Colonic mucosa (tissue), 4 donors: ENCODE data around the gene CT45A10. TPM values are rescaled to one million over a fixed set of nuclear protein-coding genes. Genes with fewer than 3 reads are reported as not detected.
"Not testable (repeated sequence)": the region's sequence is repeated elsewhere in the genome, so short reads cannot be mapped to it uniquely, and the experiment has no call there.

Experiments
- DNase-seq: peaks from one replicate; pipeline ENCODE4 v3.0.0-alpha.2; 2020
- H3K27ac ChIP-seq: fragments of 200-600 bp; one replicate; pipeline ENCODE4 v1.8.0; 2021
- H3K27me3 ChIP-seq: fragments of 200-600 bp; one replicate; pipeline ENCODE4 v1.8.0; 2021
- H3K36me3 ChIP-seq: fragments of 200-600 bp; one replicate; pipeline ENCODE4 v1.8.0; 2021
- H3K4me1 ChIP-seq: fragments of 200-600 bp; one replicate; pipeline ENCODE4 v1.8.0; 2021; ENCODE audit warnings: mild to moderate bottlenecking
- H3K4me3 ChIP-seq: fragments of 200-600 bp; one replicate; pipeline ENCODE4 v1.8.0; 2021
- H3K9ac ChIP-seq, 2 donors: one replicate each; pipeline ENCODE4 v1.7.0; 2013; ENCODE audit warnings: control low read depth in 2 of 2, low read depth in 2 of 2, low read length in 2 of 2
- H3K9me3 ChIP-seq: fragments of 200-600 bp; one replicate; pipeline ENCODE4 v1.8.0; 2021
- CTCF ChIP-seq: fragments of 200-600 bp; IDR thresholded peaks from one replicate; pipeline ENCODE4 v1.8.0; 2022; ENCODE audit warnings: antibody characterized with exemption, mild to moderate bottlenecking
- intact Hi-C: fragments of 100-400 bp; cut with DNase I; formaldehyde crosslinking; loops from one replicate; pipeline ENCODE4 v1.14.1; 2022
- total RNA-seq, 2 donors: library from RNA; stranded (reverse); fragmentation: NEBNext Ultra II Directional in 1 of 2; extraction: Animal tissue kit (Norgen Biotek cat#: 25700) in 1 of 2; gene quantifications; one replicate each; pipeline ENCODE4 v1.2.1, GENCODE V29; 2021
- donor health status: healthy.
- donor health status: DM: no; HTN: no; CAD: no.
- donor health status: DM: no; HTN: no; CAD: no.

The CT45A10 gene
- total RNA-seq, 2 donors from 2014 or later = 0.49 TPM; not detected in 1

- H3K4me1 ChIP-seq = no peaks in the 10 kb centered on the region
- no peaks in the 10 kb centered on the region for H3K9me3 ChIP-seq
- no peaks in the 10 kb centered on the region for H3K36me3 ChIP-seq
- H3K27me3 ChIP-seq = no peaks in the 10 kb centered on the region
- no peak overlapping the region for H3K27ac ChIP-seq
- H3K4me3 ChIP-seq = no peak overlapping the region
- intact Hi-C loops = no loop called here
- DNase-seq = no peak
- no peak for TF ChIP-seq CTCF
- H3K9ac ChIP-seq = no peak overlapping the region
Measured at GRCh38 chrX:135914404-135914803, 21.2 kb upstream of the CT45A10 start.

- Histone ChIP-seq H3K27ac (no peak overlapping the region), H3K4me1 (no peaks in the 10 kb centered on the region), H3K36me3 (no peaks in the 10 kb centered on the region), H3K9ac (no peak overlapping the region), H3K9me3 (no peaks in the 10 kb centered on the region), H3K27me3 (no peaks in the 10 kb centered on the region), H3K4me3 (no peak overlapping the region)
- TF ChIP-seq CTCF = no peak
- intact Hi-C loops = no loop called here
- DNase-seq = no peak
Measured at GRCh38 chrX:135910251-135910650, 17.0 kb upstream of the CT45A10 start.

GRCh38 chrX:135892781-135893180, 463 bp downstream of the CT45A10 start:
- Histone ChIP-seq H3K4me1 (no peaks in the 10 kb centered on the region), H3K4me3 (no peak overlapping the region), H3K9ac (no peak overlapping the region), H3K27me3 (no peaks in the 10 kb centered on the region), H3K9me3 (no peaks in the 10 kb centered on the region), H3K27ac (no peak overlapping the region), H3K36me3 (no peaks in the 10 kb centered on the region)
- TF ChIP-seq CTCF = no peak
- DNase-seq = no peak
- intact Hi-C loops = no loop called here

- Histone ChIP-seq H3K4me3 (no peak overlapping the region), H3K4me1 (no peaks in the 10 kb centered on the region), H3K27me3 (no peaks in the 10 kb centered on the region), H3K9ac (no peak overlapping the region), H3K27ac (no peak overlapping the region), H3K36me3 (no peaks in the 10 kb centered on the region), H3K9me3 (no peaks in the 10 kb centered on the region)
- no peak for DNase-seq
- intact Hi-C loops = no loop called here
- no peak for TF ChIP-seq CTCF
Measured at GRCh38 chrX:135890087-135890585, 3.1 kb downstream of the CT45A10 start.

GRCh38 chrX:135888976-135889375, 4.3 kb downstream of the CT45A10 start:
- intact Hi-C loops, H3K9me3 ChIP-seq, H3K36me3 ChIP-seq, H3K27me3 ChIP-seq, H3K27ac ChIP-seq, H3K4me1 ChIP-seq, DNase-seq, H3K9ac ChIP-seq, H3K4me3 ChIP-seq: not testable (repeated sequence)

GRCh38 chrX:135888230-135888629, 5.0 kb downstream of the CT45A10 start:
- H3K9me3 ChIP-seq, H3K4me3 ChIP-seq, DNase-seq, intact Hi-C loops, H3K27me3 ChIP-seq, H3K4me1 ChIP-seq, H3K27ac ChIP-seq, H3K36me3 ChIP-seq, H3K9ac ChIP-seq: not testable (repeated sequence)

- H3K4me1 ChIP-seq, H3K36me3 ChIP-seq, intact Hi-C loops, DNase-seq, H3K4me3 ChIP-seq, H3K9ac ChIP-seq, H3K27ac ChIP-seq, H3K9me3 ChIP-seq, H3K27me3 ChIP-seq: not testable (repeated sequence)
Measured at GRCh38 chrX:135882741-135883140, 10.5 kb downstream of the CT45A10 start.

- H3K27me3 ChIP-seq, H3K4me3 ChIP-seq, H3K9me3 ChIP-seq, intact Hi-C loops, H3K27ac ChIP-seq, H3K36me3 ChIP-seq, H3K9ac ChIP-seq, H3K4me1 ChIP-seq, DNase-seq: not testable (repeated sequence)
Measured at GRCh38 chrX:135871712-135872111, 21.5 kb downstream of the CT45A10 start, which contains the start of gene CT45A9. TSS of gene CT45A9 (minus strand) at chrX:135871812. CDS start at chrX:135868061, 3,751 bp downstream.

- H3K4me1 ChIP-seq, DNase-seq, H3K9me3 ChIP-seq, H3K4me3 ChIP-seq, H3K9ac ChIP-seq, H3K36me3 ChIP-seq, intact Hi-C loops, H3K27me3 ChIP-seq, H3K27ac ChIP-seq: not testable (repeated sequence)
Measured at GRCh38 chrX:135854438-135854837, 38.8 kb downstream of the CT45A10 start, which contains the start of gene CT45A8. TSS of gene CT45A8 (minus strand) at chrX:135854538. CDS start at chrX:135850783, 3,755 bp downstream.

- DNase-seq, intact Hi-C loops, H3K4me3 ChIP-seq: not testable (repeated sequence)
Measured at GRCh38 chrX:135837180-135837579, 56.1 kb downstream of the CT45A10 start, which contains the start of gene CT45A7. TSS of gene CT45A7 (minus strand) at chrX:135837280. CDS start at chrX:135833533, 3,747 bp downstream.

More at GRCh38 chrX:135837180-135837579, 56.1 kb downstream of the CT45A10 start, which contains the start of gene CT45A7:
- not testable (repeated sequence) for H3K27ac ChIP-seq, H3K36me3 ChIP-seq, H3K9me3 ChIP-seq, H3K9ac ChIP-seq, H3K27me3 ChIP-seq, H3K4me1 ChIP-seq
